Activated CD8-positive, alpha-beta T cell treated with anti-CD3 and anti-CD28 coated beads, Interleukin-2, amount 10 ng/mL, durations not matched to agents 7 days and 5 days (primary cell): ENCODE results near the gene LRRC1. TPM values are rescaled to one million over a fixed set of nuclear protein-coding genes. Genes with fewer than 3 reads are reported as not detected.

Experiments used
- ATAC-seq: fragments of 150-1000 bp; cut with Tn5 transposase; one replicate; pipeline ENCODE4 v1.10.0; 2021; ENCODE audit warnings: moderate library complexity
- CTCF ChIA-PET: fragments of 350-600 bp; sonication (Branson Sonifier 250); formaldehyde crosslinking; loops from one replicate; lab custom pipeline; 2021; ENCODE audit warnings: antibody characterized with exemption; lab: Charles Lee
- POLR2A ChIA-PET: fragments of 350-600 bp; sonication (Branson Sonifier 250); formaldehyde crosslinking; loops from one replicate; lab custom pipeline; 2021; ENCODE audit warnings: antibody characterized with exemption; lab: Charles Lee
- DNase-seq: peaks from one replicate; pipeline ENCODE4 v3.0.0-alpha.2; 2020
- H3K27ac Mint-ChIP-seq: one replicate; pipeline ENCODE4 v1.8.0; 2021; ENCODE audit warnings: mild to moderate bottlenecking, mixed read lengths
- H3K27me3 Mint-ChIP-seq: one replicate; pipeline ENCODE4 v1.8.0; 2021; ENCODE audit warnings: low read depth, mixed read lengths
- H3K36me3 Mint-ChIP-seq: one replicate; pipeline ENCODE4 v1.8.0; 2021; ENCODE audit warnings: low read depth, mixed read lengths
- H3K4me1 Mint-ChIP-seq: one replicate; pipeline ENCODE4 v1.8.0; 2021; ENCODE audit warnings: low read depth, mixed read lengths
- H3K4me3 Mint-ChIP-seq: one replicate; pipeline ENCODE4 v1.8.0; 2021; ENCODE audit warnings: mild to moderate bottlenecking, mixed read lengths
- H3K9me3 Mint-ChIP-seq: one replicate; pipeline ENCODE4 v1.8.0; 2022; ENCODE audit warnings: mixed read lengths; ENCODE audit not compliant: insufficient read depth
- total RNA-seq, 2 experiments: library from RNA; stranded (reverse); gene quantifications; one replicate each; pipeline ENCODE4 v1.2.3, GENCODE V29; 2021

The LRRC1 gene
- 1 to 10 TPM; 3.6 to 4.2 TPM for total RNA-seq

DNA sequence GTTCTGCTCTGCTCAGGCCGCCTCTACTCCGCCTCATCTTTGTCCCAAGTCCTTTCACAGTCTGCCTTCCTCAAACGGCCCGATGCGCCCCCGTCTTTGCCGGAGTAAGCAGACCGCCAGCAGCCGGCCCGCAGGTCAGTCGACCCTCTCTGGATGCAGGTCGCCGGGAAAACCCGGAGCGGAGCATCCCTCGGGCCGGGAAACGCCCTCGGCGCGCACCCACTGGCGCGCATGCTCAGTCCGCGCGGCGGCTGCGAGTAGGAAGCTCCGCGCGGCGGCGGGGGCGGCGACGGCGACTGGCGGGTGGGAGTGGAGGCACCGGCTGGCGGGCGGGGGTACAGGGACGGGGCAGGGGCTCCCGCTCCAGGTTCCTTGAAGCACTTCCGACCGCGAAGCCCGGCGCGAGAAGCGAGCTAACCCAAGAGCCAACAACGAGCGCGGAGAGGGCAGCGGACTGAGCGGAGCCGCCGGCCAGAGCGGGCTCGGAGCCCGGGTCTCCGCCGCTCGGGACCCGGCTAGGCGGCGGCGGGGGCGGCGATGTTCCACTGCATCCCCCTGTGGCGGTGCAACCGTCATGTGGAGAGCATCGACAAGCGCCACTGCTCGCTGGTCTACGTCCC, at the start of gene LRRC1:
Gene LRRC1 (plus strand): TSS at position 286 of the 620 bp plus-strand sequence. CDS start 252 bp downstream, at position 538.
- H3K36me3 Mint-ChIP-seq = peaks cover 3% of the 10 kb centered on the region
- CTCF ChIA-PET = interaction anchor here (0.7 to 6.0 kb wide), 6 partner anchors 53 to 161 kb away, joined by 3 to 31 read pairs (median 4); no protein-coding TSS in a partner anchor

DNA sequence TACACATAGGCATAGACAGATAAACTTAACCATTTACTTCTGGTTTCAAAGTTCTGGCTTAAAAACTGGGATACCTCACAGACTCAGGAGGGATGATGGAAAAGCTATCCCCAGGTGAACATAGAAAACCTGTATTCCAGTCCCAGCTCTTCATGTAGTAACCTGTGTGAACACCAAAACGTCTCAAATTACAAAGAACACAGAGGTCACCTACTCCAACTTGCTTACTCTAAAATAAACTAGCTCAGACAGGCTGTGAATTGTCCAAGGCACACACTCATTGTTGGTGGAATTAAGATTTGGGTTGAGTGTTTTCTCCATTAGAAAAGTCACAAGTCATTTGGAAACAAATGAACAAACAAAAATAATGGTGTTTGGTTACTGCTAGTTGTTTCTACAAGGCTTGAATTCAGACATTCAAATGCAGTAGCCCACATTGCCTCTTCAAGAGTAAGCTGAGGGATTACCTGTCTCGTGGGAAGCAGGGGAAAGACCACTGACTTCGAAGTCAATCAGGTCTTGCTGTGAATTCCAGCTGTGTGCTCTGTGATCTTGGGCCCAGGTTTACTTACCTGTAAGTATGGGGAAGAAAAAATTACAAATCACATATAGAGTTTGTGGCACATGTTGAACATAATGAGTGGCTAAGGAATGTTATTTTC, 48.2 kb upstream of the LRRC1 start:
- ChIA-PET CTCF (no interaction called here), POLR2A (no interaction called here)
- H3K27ac Mint-ChIP-seq = no peak overlapping the region
- H3K4me1 Mint-ChIP-seq = peaks cover 4% of the 10 kb centered on the region
- ATAC-seq (no peak), DNase-seq (no peak)
- H3K9me3 Mint-ChIP-seq = no peaks in the 10 kb centered on the region
- H3K27me3 Mint-ChIP-seq = peaks cover 2% of the 10 kb centered on the region
- H3K4me3 Mint-ChIP-seq = no peak overlapping the region
- no peaks in the 10 kb centered on the region for H3K36me3 Mint-ChIP-seq

More for the DNA sequence above, at the start of gene LRRC1:
- Mint-ChIP-seq H3K4me3 (peak within 1 kb of the TSS; percentile 98), H3K9me3 (no peaks in the 10 kb centered on the region), H3K27me3 (peaks cover 45% of the 10 kb centered on the region), H3K4me1 (peaks cover 27% of the 10 kb centered on the region), H3K27ac (peak within 1 kb of the TSS; percentile 86)
- DNase-seq = peak; percentile 89
- ATAC-seq = peak; percentile 78
- POLR2A ChIA-PET = interaction anchor here (1.0 to 1.1 kb wide), 2 partner anchors 53 to 60 kb away, joined by 3 to 4 read pairs; no protein-coding TSS in a partner anchor

DNA sequence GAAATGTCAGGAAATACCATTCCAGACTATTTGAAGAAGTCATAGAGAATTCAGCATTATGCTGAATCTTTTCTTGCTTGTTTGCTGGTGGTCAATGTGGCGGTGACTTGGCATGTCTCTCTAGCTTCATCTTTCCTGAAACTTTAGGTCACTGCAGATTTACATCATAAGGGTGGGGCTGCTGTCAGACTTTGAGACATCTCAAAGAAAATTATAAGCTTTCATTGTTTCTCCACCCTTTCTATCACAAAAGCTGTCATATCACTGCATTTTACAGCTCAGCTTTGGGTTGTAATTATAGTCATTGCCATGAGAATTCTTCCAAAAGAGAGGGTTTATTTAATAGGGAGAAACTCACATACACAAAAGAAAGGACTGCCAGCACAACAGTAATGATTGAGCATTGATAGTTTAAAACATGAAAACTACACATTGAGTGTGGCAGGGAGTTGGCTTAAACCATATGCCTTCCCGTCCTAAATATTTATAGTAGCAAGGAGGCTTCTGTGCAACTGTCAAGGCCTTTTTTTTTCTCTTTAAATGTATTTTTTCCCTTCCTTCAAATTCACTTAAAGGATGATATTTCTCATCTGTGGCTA, 44.7 kb upstream of the LRRC1 start:
- DNase-seq (no peak), ATAC-seq (no peak)
- Mint-ChIP-seq H3K36me3 (no peaks in the 10 kb centered on the region), H3K9me3 (no peaks in the 10 kb centered on the region), H3K4me1 (no peaks in the 10 kb centered on the region), H3K27me3 (peaks cover 16% of the 10 kb centered on the region), H3K4me3 (no peak overlapping the region), H3K27ac (no peak overlapping the region)
- POLR2A ChIA-PET = no interaction called here
- CTCF ChIA-PET = interaction anchor here (0.9 to 1.9 kb wide), 4 partner anchors 15 to 24 kb away, joined by 3 to 7 read pairs (median 3); no protein-coding TSS in a partner anchor

DNA sequence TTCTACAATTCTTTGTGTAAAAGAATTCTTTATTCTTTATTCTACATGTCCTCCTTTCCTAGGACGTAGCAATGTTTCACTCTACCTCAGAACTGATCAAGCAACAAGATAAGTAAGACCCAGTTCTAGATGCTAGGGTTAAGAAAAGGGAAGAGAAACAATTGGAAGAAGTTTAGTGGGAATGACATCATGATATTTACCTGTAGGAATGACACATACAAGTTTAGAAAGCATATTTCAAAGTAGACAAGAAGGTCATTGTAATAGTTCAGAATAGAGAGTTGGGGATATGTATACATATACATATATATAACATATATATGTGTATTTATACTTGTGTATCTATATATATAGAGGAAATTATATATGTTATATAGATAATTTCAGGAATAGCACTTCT, 43.4 kb upstream of the LRRC1 start:
- peaks cover 19% of the 10 kb centered on the region for H3K27me3 Mint-ChIP-seq
- H3K36me3 Mint-ChIP-seq = no peaks in the 10 kb centered on the region
- CTCF ChIA-PET = no interaction called here
- ATAC-seq (no peak), DNase-seq (no peak)
- no peaks in the 10 kb centered on the region for H3K9me3 Mint-ChIP-seq
- POLR2A ChIA-PET = interaction anchor here (0.6 kb wide), 1 partner anchor 19 kb away, joined by 3 read pairs; no protein-coding TSS in a partner anchor
- no peak overlapping the region for H3K27ac Mint-ChIP-seq
- H3K4me1 Mint-ChIP-seq = no peaks in the 10 kb centered on the region
- H3K4me3 Mint-ChIP-seq = no peak overlapping the region

DNA sequence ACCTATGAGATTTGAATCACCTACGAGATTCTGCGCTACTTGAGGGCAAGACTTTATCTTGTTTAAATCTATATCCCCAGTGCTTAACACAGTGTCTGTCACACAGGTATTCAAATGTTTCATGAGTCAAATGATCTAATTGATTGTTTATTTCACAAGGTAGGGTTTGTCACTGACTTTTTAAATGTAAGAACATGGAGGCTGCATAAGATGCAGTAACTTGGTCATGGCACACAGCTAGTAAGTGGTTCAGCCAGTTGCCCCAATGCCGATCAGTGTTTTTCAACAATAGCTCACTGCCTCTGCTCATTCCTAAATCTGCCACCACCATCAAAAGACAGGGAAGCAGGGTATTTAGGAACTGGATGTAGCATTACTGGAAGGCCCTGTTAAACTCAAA, 42.4 kb upstream of the LRRC1 start:
- H3K27me3 Mint-ChIP-seq = peaks cover 19% of the 10 kb centered on the region
- POLR2A ChIA-PET = no interaction called here
- DNase-seq (no peak), ATAC-seq (no peak)
- H3K9me3 Mint-ChIP-seq = no peaks in the 10 kb centered on the region
- H3K4me1 Mint-ChIP-seq = no peaks in the 10 kb centered on the region
- CTCF ChIA-PET = interaction anchor here (1.0 kb wide), 1 partner anchor 24 kb away, joined by 3 read pairs; no protein-coding TSS in a partner anchor
- H3K36me3 Mint-ChIP-seq = no peaks in the 10 kb centered on the region
- H3K4me3 Mint-ChIP-seq = no peak overlapping the region
- H3K27ac Mint-ChIP-seq = no peak overlapping the region

DNA sequence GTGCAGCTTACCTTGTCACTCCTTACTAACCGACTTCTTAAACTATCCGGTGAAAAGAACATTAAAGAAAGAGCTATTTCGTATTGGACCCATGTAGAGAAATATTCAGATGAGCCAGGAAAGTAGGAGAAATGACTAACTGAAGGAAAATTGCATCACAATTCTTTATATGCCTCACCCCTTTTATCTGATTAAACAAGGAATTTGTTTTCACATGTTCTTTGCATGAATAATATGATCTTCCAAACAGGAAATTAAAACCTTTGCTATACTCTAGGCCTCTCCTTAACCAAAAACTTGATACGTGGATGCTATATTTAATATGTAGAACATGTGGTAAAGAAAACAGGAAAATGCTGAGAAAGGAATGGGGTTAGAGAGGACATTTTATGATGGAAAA, 41.9 kb upstream of the LRRC1 start:
- no peak for ATAC-seq
- ChIA-PET POLR2A (no interaction called here), CTCF (interaction anchor here (1.0 kb wide), 1 partner anchor 25 kb away, joined by 3 read pairs; no protein-coding TSS in a partner anchor)
- no peaks in the 10 kb centered on the region for H3K9me3 Mint-ChIP-seq
- no peak for DNase-seq
- H3K36me3 Mint-ChIP-seq = no peaks in the 10 kb centered on the region
- no peak overlapping the region for H3K27ac Mint-ChIP-seq
- H3K4me1 Mint-ChIP-seq = no peaks in the 10 kb centered on the region
- no peak overlapping the region for H3K4me3 Mint-ChIP-seq
- H3K27me3 Mint-ChIP-seq = peaks cover 19% of the 10 kb centered on the region

DNA sequence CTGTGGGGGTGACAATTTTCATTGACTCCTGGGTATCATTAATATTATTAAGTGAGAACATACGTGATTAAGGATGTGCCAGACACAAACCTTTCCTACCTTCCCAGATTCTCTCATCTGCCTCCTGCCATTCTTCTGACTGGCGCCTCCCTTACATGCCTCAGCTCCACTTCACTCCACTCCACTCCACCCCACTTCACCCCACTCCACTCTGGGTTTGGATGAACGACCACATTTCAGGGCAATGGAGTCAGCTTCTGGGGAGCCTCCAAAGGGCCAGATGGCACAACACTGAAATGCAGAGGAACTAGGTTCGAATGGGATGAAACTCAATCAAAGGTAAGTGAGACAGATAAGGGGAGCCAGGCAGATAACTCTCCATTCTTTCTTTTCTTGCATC, 40.5 kb upstream of the LRRC1 start:
- Mint-ChIP-seq H3K4me1 (no peaks in the 10 kb centered on the region), H3K36me3 (no peaks in the 10 kb centered on the region), H3K27me3 (peaks cover 23% of the 10 kb centered on the region), H3K9me3 (no peaks in the 10 kb centered on the region), H3K4me3 (no peak overlapping the region), H3K27ac (no peak overlapping the region)
- POLR2A ChIA-PET = no interaction called here
- CTCF ChIA-PET = no interaction called here
- DNase-seq (no peak), ATAC-seq (no peak)

DNA sequence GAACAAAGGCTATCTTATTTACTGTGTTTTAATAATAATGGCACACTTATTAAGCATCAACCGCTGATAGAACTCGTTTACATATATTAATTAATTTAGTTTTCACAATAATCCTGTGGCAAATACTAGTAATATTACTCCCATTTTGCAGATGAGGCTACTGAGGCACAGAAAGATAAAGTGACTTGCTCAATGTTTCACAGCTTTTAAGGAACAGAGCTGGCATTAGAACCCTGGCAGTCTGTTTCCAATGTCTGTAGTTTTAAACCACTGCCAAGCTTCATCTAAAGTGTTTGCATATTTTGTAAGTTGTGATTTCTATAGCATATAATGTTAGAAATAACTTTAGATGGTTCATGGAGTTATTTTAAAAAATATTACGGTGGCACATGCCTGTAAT, 38.4 kb upstream of the LRRC1 start:
- DNase-seq = no peak
- Mint-ChIP-seq H3K27me3 (peaks cover 26% of the 10 kb centered on the region), H3K4me3 (no peak overlapping the region), H3K4me1 (no peaks in the 10 kb centered on the region), H3K9me3 (no peaks in the 10 kb centered on the region), H3K36me3 (no peaks in the 10 kb centered on the region), H3K27ac (no peak overlapping the region)
- CTCF ChIA-PET = interaction anchor here (0.9 kb wide), 1 partner anchor 28 kb away, joined by 3 read pairs; no protein-coding TSS in a partner anchor
- ATAC-seq = no peak
- POLR2A ChIA-PET = no interaction called here

DNA sequence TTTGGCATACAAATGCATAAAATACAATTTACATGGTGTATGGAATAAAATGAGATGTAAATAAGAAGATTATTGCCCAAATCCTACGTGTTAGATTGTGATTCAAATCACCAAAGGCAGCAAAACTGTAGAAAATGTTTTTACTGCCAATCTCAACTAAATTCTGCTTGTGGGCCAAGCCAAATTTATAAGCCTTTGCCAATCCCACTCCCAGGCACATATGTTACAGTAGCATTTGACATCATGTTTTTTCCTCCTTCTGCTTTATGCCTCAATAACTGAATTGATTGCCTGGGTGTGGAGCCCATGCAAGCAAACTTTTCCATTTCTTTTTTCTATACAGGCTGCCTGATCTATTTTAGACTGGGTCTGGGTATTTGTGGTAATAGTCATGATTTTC, 36.3 kb upstream of the LRRC1 start:
- no peaks in the 10 kb centered on the region for H3K4me1 Mint-ChIP-seq
- peaks cover 32% of the 10 kb centered on the region for H3K27me3 Mint-ChIP-seq
- ATAC-seq (no peak), DNase-seq (no peak)
- H3K9me3 Mint-ChIP-seq = no peaks in the 10 kb centered on the region
- H3K36me3 Mint-ChIP-seq = no peaks in the 10 kb centered on the region
- H3K4me3 Mint-ChIP-seq = no peak overlapping the region
- no peak overlapping the region for H3K27ac Mint-ChIP-seq
- CTCF ChIA-PET = no interaction called here
- POLR2A ChIA-PET = no interaction called here

DNA sequence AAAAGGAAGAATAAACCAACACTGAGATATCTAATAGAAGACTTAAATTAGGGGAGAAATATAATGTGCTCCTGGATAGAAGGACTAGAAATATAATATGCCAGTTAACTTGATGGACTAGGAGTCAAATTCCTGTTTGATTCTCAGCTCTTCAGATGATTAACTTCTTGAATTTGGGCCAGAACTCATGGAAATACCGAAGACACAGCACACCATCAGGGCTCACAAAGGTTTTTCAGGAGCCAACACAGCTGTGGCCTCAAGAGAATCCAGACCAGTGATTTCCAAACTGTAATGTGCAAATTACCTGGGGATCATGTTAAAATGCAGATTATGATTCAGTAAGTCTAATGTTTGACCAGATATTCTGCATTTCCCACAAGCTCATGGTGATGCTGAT, 33.8 kb upstream of the LRRC1 start:
- POLR2A ChIA-PET = no interaction called here
- H3K9me3 Mint-ChIP-seq = no peaks in the 10 kb centered on the region
- H3K4me1 Mint-ChIP-seq = no peaks in the 10 kb centered on the region
- no peak overlapping the region for H3K4me3 Mint-ChIP-seq
- no peak overlapping the region for H3K27ac Mint-ChIP-seq
- CTCF ChIA-PET = interaction anchor here (1.4 to 2.1 kb wide), 2 partner anchors 10 to 26 kb away, joined by 3 to 7 read pairs; no protein-coding TSS in a partner anchor
- peaks cover 29% of the 10 kb centered on the region for H3K27me3 Mint-ChIP-seq
- H3K36me3 Mint-ChIP-seq = no peaks in the 10 kb centered on the region
- ATAC-seq (no peak), DNase-seq (no peak)

DNA sequence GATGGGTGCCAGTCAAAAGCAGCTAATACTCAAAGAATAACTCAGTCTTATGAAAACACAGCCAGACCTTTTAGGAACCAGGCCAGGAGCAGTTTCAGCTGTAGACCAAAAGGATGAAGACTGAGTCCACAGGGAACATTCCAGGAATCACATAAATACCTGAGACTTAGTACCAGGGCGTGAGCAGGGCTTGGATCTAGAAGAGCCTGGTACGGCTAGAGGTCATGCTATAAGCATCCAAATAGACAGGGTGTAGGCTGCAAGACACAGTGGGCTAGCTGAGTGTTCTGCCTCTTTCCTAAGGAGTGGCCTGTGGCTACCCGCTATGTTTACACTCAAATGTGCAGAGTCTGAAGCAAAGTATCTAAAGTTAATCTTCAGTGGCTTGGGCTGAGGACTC, 29.5 kb upstream of the LRRC1 start:
- no peak for ATAC-seq
- Mint-ChIP-seq H3K36me3 (no peaks in the 10 kb centered on the region), H3K27me3 (peaks cover 24% of the 10 kb centered on the region), H3K4me1 (no peaks in the 10 kb centered on the region), H3K4me3 (no peak overlapping the region), H3K9me3 (no peaks in the 10 kb centered on the region), H3K27ac (no peak overlapping the region)
- ChIA-PET CTCF (no interaction called here), POLR2A (no interaction called here)
- no peak for DNase-seq

DNA sequence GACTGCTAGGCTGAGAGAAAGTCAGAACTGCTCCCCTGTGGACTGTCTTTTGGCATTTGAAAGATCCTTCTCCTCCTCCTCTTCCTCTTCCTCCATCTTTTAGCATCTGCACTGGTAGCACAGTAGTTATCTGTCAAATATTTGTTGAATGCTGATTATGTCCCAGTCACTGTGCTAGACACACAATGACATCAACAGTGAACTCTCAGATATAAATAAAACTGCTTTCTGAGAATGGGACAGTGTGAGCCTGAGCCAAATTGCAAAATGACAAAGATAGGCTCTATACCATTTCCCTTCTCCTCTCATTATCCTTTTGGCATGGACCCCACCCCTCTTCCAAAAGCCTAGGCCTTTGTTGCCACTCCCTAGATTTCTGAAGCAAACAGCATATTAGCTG, 27.9 kb upstream of the LRRC1 start:
- ChIA-PET CTCF (interaction anchor here (1.6 kb wide), 1 partner anchor 39 kb away, joined by 4 read pairs; no protein-coding TSS in a partner anchor), POLR2A (no interaction called here)
- no peaks in the 10 kb centered on the region for H3K9me3 Mint-ChIP-seq
- peaks cover 21% of the 10 kb centered on the region for H3K27me3 Mint-ChIP-seq
- no peak overlapping the region for H3K27ac Mint-ChIP-seq
- no peaks in the 10 kb centered on the region for H3K4me1 Mint-ChIP-seq
- no peaks in the 10 kb centered on the region for H3K36me3 Mint-ChIP-seq
- ATAC-seq (no peak), DNase-seq (no peak)
- H3K4me3 Mint-ChIP-seq = no peak overlapping the region
